Keratinocyte (primary cell): Measurements from ENCODE around the gene COA7.

Source experiments
- CTCF ChIP-seq, 3 experiments: IDR thresholded peaks in 1 of 3; conservative IDR thresholded peaks in 1 of 3; optimal IDR thresholded peaks in 1 of 3; 2 replicates in 2 of 3; 3 replicates in 1 of 3; pipeline versions ENCODE3 to v1.5.1; 2011; ENCODE audit warnings: low read length in 3 of 3, mild to moderate bottlenecking in 3 of 3, moderate library complexity in 2 of 3, control low read depth in 1 of 3, inconsistent platforms in 1 of 3; ENCODE audit not compliant: insufficient read depth in 2 of 3; ENCODE audit errors: extremely low read depth in 1 of 3
- EZH2 ChIP-seq: IDR thresholded peaks from one replicate; pipeline ENCODE4 v1.6.1; 2012; ENCODE audit warnings: inconsistent platforms, mild to moderate bottlenecking, low read length, moderate library complexity

DNA sequence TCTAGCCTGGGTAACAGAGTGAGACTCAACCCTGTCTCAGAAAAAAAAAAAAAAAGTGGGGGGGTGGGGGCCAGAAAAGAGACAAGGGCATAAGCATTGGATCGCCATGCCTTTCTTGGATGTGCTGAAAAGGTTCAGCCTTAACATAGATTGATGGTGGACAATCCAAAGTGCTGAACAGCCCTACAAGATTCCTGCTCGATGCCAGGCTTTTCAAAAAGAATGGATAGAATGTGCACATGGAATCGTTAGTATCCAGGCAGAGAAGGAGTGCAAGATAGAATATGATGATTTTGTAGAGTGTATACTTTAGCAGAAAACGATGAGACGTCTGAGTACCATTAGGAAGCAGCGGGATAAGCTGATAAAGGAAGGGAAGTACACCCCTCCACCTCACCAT lies 10.9 kb upstream of the COA7 start:
- TF ChIP-seq CTCF (optimal IDR thresholded peaks at IDR 0.05 in 1 of 3, IDR thresholded peaks at IDR 0.05 in 1 of 3, conservative IDR thresholded peaks at IDR 0.05 in 1 of 3; ENCODE audit: extremely low read depth in 1 of 3, insufficient read depth in 2 of 3, low read length in 3 of 3): no peak
- TF ChIP-seq EZH2: no peak
